A549 (cell line): ENCODE results near the gene F10.

Experiments
- CTCF ChIP-seq: fragments of >200 bp; sonication (Bioruptor Twin); formaldehyde crosslinking; IDR thresholded peaks from 3 replicates; pipeline ENCODE4 v1.5.1; 2016
- HDAC2 ChIP-seq: fragments of 200-600 bp; sonication (generic); IDR thresholded peaks from 2 replicates; pipeline ENCODE4 v1.6.1; 2016
- JUN ChIP-seq, 2 experiments: fragments of >200 bp; sonication (Bioruptor Twin); formaldehyde crosslinking; IDR thresholded peaks; 2 replicates in 1 of 2; 3 replicates in 1 of 2; pipeline ENCODE4 v1.6.1; 2016 to 2017
- MAFK ChIP-seq: fragments of 450-650 bp; IDR thresholded peaks from 2 replicates; pipeline ENCODE4 v1.6.1; 2014; ENCODE audit not compliant: partially characterized antibody
- POLR2A ChIP-seq: IDR thresholded peaks from 2 replicates; pipeline ENCODE4 v1.6.1; 2012; ENCODE audit warnings: mild to moderate bottlenecking, low read length

DNA sequence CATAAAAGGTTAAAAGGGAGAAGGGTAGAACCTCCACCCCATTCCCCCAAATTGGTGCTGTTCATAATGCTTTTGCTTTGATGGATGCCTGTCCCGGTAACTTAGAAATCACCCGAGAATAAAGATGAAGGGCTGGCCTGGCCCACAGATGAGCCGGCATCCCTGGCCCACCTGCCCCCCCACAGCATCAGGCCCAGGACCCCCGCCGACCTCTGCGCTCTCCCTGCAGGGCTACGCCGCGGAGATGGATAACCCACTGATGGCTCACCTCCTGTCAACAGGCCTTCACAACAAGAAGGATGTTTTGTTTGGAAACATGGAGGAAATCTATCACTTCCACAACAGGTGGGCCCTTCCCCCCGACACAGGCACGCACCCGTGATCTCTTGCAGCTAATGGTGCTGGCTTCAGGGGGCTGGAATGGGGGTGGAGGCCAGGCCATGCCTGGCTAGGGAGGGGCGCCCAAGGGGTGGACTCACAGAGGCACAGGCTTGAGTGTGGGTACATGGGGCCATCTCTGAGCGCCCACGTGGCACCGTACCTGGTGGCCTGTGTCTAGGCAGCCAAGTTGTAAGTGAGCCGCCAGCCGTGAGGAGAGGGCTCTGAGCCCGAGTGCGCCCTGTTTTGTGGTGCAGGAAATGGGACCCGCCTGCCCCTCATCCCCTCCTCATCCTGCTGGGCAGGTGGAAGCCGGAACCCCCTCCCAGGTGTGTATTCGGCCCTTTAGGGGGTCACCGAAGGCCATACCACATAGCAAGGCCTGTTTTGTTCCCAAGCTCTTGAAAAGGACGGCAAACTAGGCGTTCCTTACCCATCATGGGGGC lies 40.2 kb upstream of the F10 start:
- TF ChIP-seq HDAC2 (no peak), MAFK (no peak), JUN (IDR thresholded peaks at IDR 0.05) (no peak), POLR2A (no peak), CTCF (no peak)
